Skeletal muscle satellite cell (primary cell): ENCODE measurements around the gene RPS6KB2.
"Not testable (repeated sequence)": the region's sequence is repeated elsewhere in the genome, so short reads cannot be mapped to it uniquely, and the experiment has no call there.

Experiments
- H3K27me3 ChIP-seq: 2 replicates; pipeline ENCODE4 v1.7.0; 2013; ENCODE audit warnings: low read length; ENCODE audit not compliant: control insufficient read depth, insufficient read depth
- H3K36me3 ChIP-seq: 2 replicates; pipeline ENCODE4 v1.7.0; 2013; ENCODE audit warnings: mild to moderate bottlenecking, control low read depth, low read length; ENCODE audit not compliant: insufficient read depth
- H3K4me1 ChIP-seq: 2 replicates; pipeline ENCODE4 v1.7.0; 2013; ENCODE audit warnings: low read length; ENCODE audit not compliant: control insufficient read depth, insufficient read depth
- H3K4me2 ChIP-seq: 2 replicates; pipeline ENCODE4 v1.7.0; 2013; ENCODE audit warnings: mild to moderate bottlenecking, low read length
- H3K4me3 ChIP-seq: 2 replicates; pipeline ENCODE4 v1.7.0; 2013; ENCODE audit warnings: low read length
- H3K9ac ChIP-seq: 2 replicates; pipeline ENCODE4 v1.7.0; 2013; ENCODE audit warnings: mild to moderate bottlenecking, low read depth, low read length, moderate library complexity
- H3K9me3 ChIP-seq: replicated peaks from 2 replicates; pipeline ENCODE4 v1.7.0; 2013; ENCODE audit warnings: mild to moderate bottlenecking, control low read depth, low read length

Gene RPS6KB2

GRCh38 chr11:67400251-67400941 is 27.9 kb upstream of the RPS6KB2 start:
- peak overlapping the region; percentile 98 for H3K9ac ChIP-seq
- peaks cover 21% of the 10 kb centered on the region for H3K4me1 ChIP-seq
- no peaks in the 10 kb centered on the region for H3K9me3 ChIP-seq
- H3K27me3 ChIP-seq = no peaks in the 10 kb centered on the region
- H3K36me3 ChIP-seq = peaks cover 41% of the 10 kb centered on the region
- H3K4me2 ChIP-seq = peak overlapping the region; percentile 88
- peak overlapping the region; percentile 97 for H3K4me3 ChIP-seq

GRCh38 chr11:67400942-67401494 is 27.3 kb upstream of the RPS6KB2 start:
- no peaks in the 10 kb centered on the region for H3K27me3 ChIP-seq
- H3K9ac ChIP-seq = peak overlapping the region; percentile 98
- peaks cover 21% of the 10 kb centered on the region for H3K4me1 ChIP-seq
- no peaks in the 10 kb centered on the region for H3K9me3 ChIP-seq
- peak overlapping the region; percentile 97 for H3K4me3 ChIP-seq
- H3K36me3 ChIP-seq = peaks cover 35% of the 10 kb centered on the region
- peak overlapping the region; percentile 88 for H3K4me2 ChIP-seq

- Histone ChIP-seq H3K36me3 (peaks cover 32% of the 10 kb centered on the region), H3K9ac (peak within 1 kb of the TSS; percentile 98), H3K4me1 (peaks cover 21% of the 10 kb centered on the region), H3K4me2 (peak within 1 kb of the TSS; percentile 88), H3K9me3 (no peaks in the 10 kb centered on the region), H3K27me3 (no peaks in the 10 kb centered on the region), H3K4me3 (peak within 1 kb of the TSS; percentile 97)
Observed at GRCh38 chr11:67401495-67402191, 26.7 kb upstream of the RPS6KB2 start, which contains the start of gene PPP1CA. Gene PPP1CA (minus strand): TSS chr11:67401858. CDS start chr11:67401782, 76 bp downstream.

GRCh38 chr11:67402192-67402839 is 26.0 kb upstream of the RPS6KB2 start:
- Histone ChIP-seq H3K36me3 (peaks cover 31% of the 10 kb centered on the region), H3K4me3 (peak overlapping the region; percentile 61), H3K4me2 (peak overlapping the region; percentile 88), H3K9ac (peak overlapping the region; percentile 77), H3K4me1 (peaks cover 21% of the 10 kb centered on the region)
- H3K27me3 ChIP-seq, H3K9me3 ChIP-seq: not testable (repeated sequence)

GRCh38 chr11:67403085-67403484 is 25.2 kb upstream of the RPS6KB2 start:
- not testable (repeated sequence) for H3K4me2 ChIP-seq, H3K9ac ChIP-seq
- H3K4me1 ChIP-seq = peaks cover 21% of the 10 kb centered on the region

GRCh38 chr11:67404515-67405195 is 23.6 kb upstream of the RPS6KB2 start:
- Histone ChIP-seq H3K4me1 (peaks cover 21% of the 10 kb centered on the region), H3K4me2 (no peak overlapping the region), H3K27me3 (peaks cover 23% of the 10 kb centered on the region), H3K9me3 (no peaks in the 10 kb centered on the region), H3K4me3 (no peak overlapping the region), H3K36me3 (peaks cover 7% of the 10 kb centered on the region), H3K9ac (no peak overlapping the region)

More at GRCh38 chr11:67403085-67403484, 25.2 kb upstream of the RPS6KB2 start:
- H3K4me3 ChIP-seq, H3K27me3 ChIP-seq, H3K9me3 ChIP-seq: not testable (repeated sequence)
- H3K36me3 ChIP-seq = peaks cover 23% of the 10 kb centered on the region

GRCh38 chr11:67405196-67405567 is 23.1 kb upstream of the RPS6KB2 start:
- peaks cover 18% of the 10 kb centered on the region for H3K4me1 ChIP-seq
- H3K4me2 ChIP-seq = no peak overlapping the region
- no peak overlapping the region for H3K9ac ChIP-seq
- H3K36me3 ChIP-seq = peaks cover 5% of the 10 kb centered on the region
- no peak overlapping the region for H3K4me3 ChIP-seq
- H3K9me3 ChIP-seq = no peaks in the 10 kb centered on the region
- H3K27me3 ChIP-seq = peaks cover 29% of the 10 kb centered on the region

- Histone ChIP-seq H3K9me3 (no peaks in the 10 kb centered on the region), H3K4me1 (peaks cover 14% of the 10 kb centered on the region), H3K27me3 (peaks cover 35% of the 10 kb centered on the region), H3K4me2 (no peak overlapping the region), H3K9ac (no peak overlapping the region), H3K4me3 (no peak overlapping the region), H3K36me3 (no peaks in the 10 kb centered on the region)
Observed at GRCh38 chr11:67405688-67406339, 22.5 kb upstream of the RPS6KB2 start.

- Histone ChIP-seq H3K4me2 (no peak overlapping the region), H3K4me1 (peaks cover 14% of the 10 kb centered on the region), H3K4me3 (no peak overlapping the region), H3K9ac (no peak overlapping the region), H3K27me3 (peaks cover 42% of the 10 kb centered on the region), H3K36me3 (no peaks in the 10 kb centered on the region), H3K9me3 (no peaks in the 10 kb centered on the region)
Observed at GRCh38 chr11:67406420-67406968, 21.8 kb upstream of the RPS6KB2 start.

GRCh38 chr11:67406969-67407687 is 21.2 kb upstream of the RPS6KB2 start:
- H3K9ac ChIP-seq = no peak overlapping the region
- peaks cover 48% of the 10 kb centered on the region for H3K27me3 ChIP-seq
- peaks cover 11% of the 10 kb centered on the region for H3K4me1 ChIP-seq
- no peak overlapping the region for H3K4me2 ChIP-seq
- H3K4me3 ChIP-seq = no peak overlapping the region
- H3K36me3 ChIP-seq = no peaks in the 10 kb centered on the region
- no peaks in the 10 kb centered on the region for H3K9me3 ChIP-seq
